ENCODE data around the gene ITGA7. TPM values are rescaled to one million over a fixed set of nuclear protein-coding genes. Genes with fewer than 3 reads are reported as not detected.
A peak's percentile ranks its signal among the peaks of the same experiment; 100 is the strongest.

The ITGA7 gene
- total RNA-seq, 1 donor from 2014 or later: 2.0 TPM

- Histone ChIP-seq H3K27me3 (ENCODE audit: control insufficient read depth, insufficient read depth, low read length) (no peaks in the 10 kb centered on the region), H3K36me3 (ENCODE audit: control insufficient read depth, insufficient read depth, low read length) (no peaks in the 10 kb centered on the region), H3K4me3 (ENCODE audit: low read depth, low read length) (peak overlapping the region; percentile 61)
- no peak for TF ChIP-seq CTCF (IDR thresholded peaks at IDR 0.05; ENCODE audit: insufficient read depth, low read length, poor library complexity, severe bottlenecking)
- DNase-seq (ENCODE audit: low read depth): no peak
Measured at GRCh38 chr12:55717011-55718007, 9.6 kb upstream of the ITGA7 start.

- no peaks in the 10 kb centered on the region for H3K27me3 ChIP-seq (ENCODE audit: control insufficient read depth, insufficient read depth, low read length)
- DNase-seq (ENCODE audit: low read depth): no peak
- no peaks in the 10 kb centered on the region for H3K36me3 ChIP-seq (ENCODE audit: control insufficient read depth, insufficient read depth, low read length)
Measured at GRCh38 chr12:55716582-55716957, 8.9 kb upstream of the ITGA7 start.

GRCh38 chr12:55715833-55716581 lies 8.3 kb upstream of the ITGA7 start, which contains the start of gene BLOC1S1:
TSS of gene BLOC1S1 (plus strand) at chr12:55716046. CDS start at chr12:55716052, 6 bp downstream.
- H3K36me3 ChIP-seq (ENCODE audit: control insufficient read depth, insufficient read depth, low read length): no peaks in the 10 kb centered on the region
- no peak for DNase-seq (ENCODE audit: low read depth)
- no peaks in the 10 kb centered on the region for H3K27me3 ChIP-seq (ENCODE audit: control insufficient read depth, insufficient read depth, low read length)
- TF ChIP-seq CTCF (IDR thresholded peaks at IDR 0.05; ENCODE audit: insufficient read depth, low read length, poor library complexity, severe bottlenecking): no peak
- H3K4me3 ChIP-seq (ENCODE audit: low read depth, low read length): peak within 1 kb of the TSS; percentile 61

More at GRCh38 chr12:55716582-55716957, 8.9 kb upstream of the ITGA7 start:
- H3K4me3 ChIP-seq (ENCODE audit: low read depth, low read length): peak overlapping the region; percentile 61
- no peak for TF ChIP-seq CTCF (IDR thresholded peaks at IDR 0.05; ENCODE audit: insufficient read depth, low read length, poor library complexity, severe bottlenecking)

- DNase-seq (ENCODE audit: low read depth): no peak
- Histone ChIP-seq H3K36me3 (ENCODE audit: control insufficient read depth, insufficient read depth, low read length) (no peaks in the 10 kb centered on the region), H3K27me3 (ENCODE audit: control insufficient read depth, insufficient read depth, low read length) (no peaks in the 10 kb centered on the region), H3K4me3 (ENCODE audit: low read depth, low read length) (peak overlapping the region; percentile 61)
- no peak for TF ChIP-seq CTCF (IDR thresholded peaks at IDR 0.05; ENCODE audit: insufficient read depth, low read length, poor library complexity, severe bottlenecking)
Measured at GRCh38 chr12:55715169-55715764, 7.6 kb upstream of the ITGA7 start.

GRCh38 chr12:55713721-55714120 lies 6.0 kb upstream of the ITGA7 start:
- H3K27me3 ChIP-seq (ENCODE audit: control insufficient read depth, insufficient read depth, low read length): peaks cover 4% of the 10 kb centered on the region
- no peak overlapping the region for H3K4me3 ChIP-seq (ENCODE audit: low read depth, low read length)
- no peaks in the 10 kb centered on the region for H3K36me3 ChIP-seq (ENCODE audit: control insufficient read depth, insufficient read depth, low read length)
- TF ChIP-seq CTCF (IDR thresholded peaks at IDR 0.05; ENCODE audit: insufficient read depth, low read length, poor library complexity, severe bottlenecking): no peak
- DNase-seq (ENCODE audit: low read depth): no peak
